GM08714 (cell line): Measurements from ENCODE around the gene CALR.

Experiments used
- H3K4me3 ChIP-seq: fragments of 200-500 bp; sonication (Bioruptor generic); 2 replicates; pipeline ENCODE4 v1.5.1; 2014; ENCODE audit warnings: mild to moderate bottlenecking, low read length, inconsistent platforms
- ZNF274 ChIP-seq: IDR thresholded peaks from 2 replicates; pipeline ENCODE4 v1.6.1; 2012; ENCODE audit warnings: mild to moderate bottlenecking, low read depth, low read length

Gene CALR

GRCh38 chr19:12922959-12923358 is 15.4 kb upstream of the CALR start:
- no peak for TF ChIP-seq ZNF274
- no peak overlapping the region for H3K4me3 ChIP-seq

GRCh38 chr19:12924621-12925310 is 13.6 kb upstream of the CALR start:
- TF ChIP-seq ZNF274 = no peak
- H3K4me3 ChIP-seq = no peak overlapping the region

GRCh38 chr19:12930002-12930645 is 8.3 kb upstream of the CALR start:
- no peak for TF ChIP-seq ZNF274
- no peak overlapping the region for H3K4me3 ChIP-seq

GRCh38 chr19:12932392-12933286 is 5.8 kb upstream of the CALR start:
- peak overlapping the region; percentile 85 for H3K4me3 ChIP-seq
- TF ChIP-seq ZNF274 = no peak

- peak within 1 kb of the TSS; percentile 85 for H3K4me3 ChIP-seq
- no peak for TF ChIP-seq ZNF274
These were observed 4.9 kb upstream of the CALR start, which contains the start of gene FARSA for GRCh38 chr19:12933287-12934072. TSS of gene FARSA (minus strand) at chr19:12933711. CDS start at chr19:12933696, 15 bp downstream.

GRCh38 chr19:12935071-12935470 is 3.3 kb upstream of the CALR start:
- no peak for TF ChIP-seq ZNF274
- no peak overlapping the region for H3K4me3 ChIP-seq

GRCh38 chr19:12936582-12936981 is 1.8 kb upstream of the CALR start:
- H3K4me3 ChIP-seq = no peak overlapping the region
- TF ChIP-seq ZNF274 = no peak

GRCh38 chr19:12937093-12937926 is 1.1 kb upstream of the CALR start:
- TF ChIP-seq ZNF274 = no peak
- H3K4me3 ChIP-seq = peak overlapping the region; percentile 50; the same call in 1 of the 2 replicates

GRCh38 chr19:12938779-12939601 is 581 bp downstream of the CALR start:
- H3K4me3 ChIP-seq = peak overlapping the region; percentile 80
- no peak for TF ChIP-seq ZNF274

GRCh38 chr19:12939975-12940423 is 1.6 kb downstream of the CALR start:
- TF ChIP-seq ZNF274 = no peak

GRCh38 chr19:12940897-12941296 is 2.5 kb downstream of the CALR start:
- TF ChIP-seq ZNF274 = no peak
- peak overlapping the region; percentile 80; the same call in 1 of the 2 replicates for H3K4me3 ChIP-seq

More at GRCh38 chr19:12939975-12940423, 1.6 kb downstream of the CALR start:
- peak overlapping the region; percentile 80 for H3K4me3 ChIP-seq

- TF ChIP-seq ZNF274 = no peak
These were observed 5.1 kb downstream of the CALR start for GRCh38 chr19:12943437-12944044.

More at GRCh38 chr19:12943437-12944044, 5.1 kb downstream of the CALR start:
- H3K4me3 ChIP-seq = no peak overlapping the region
